Measurements from ENCODE around the gene SYNGR4.

- TF ChIP-seq CTCF (IDR thresholded peaks at IDR 0.05) (no peak), POLR2A (IDR thresholded peaks at IDR 0.05) (no peak)
Measured at GRCh38 chr19:48338253-48338755, 25.9 kb upstream of the SYNGR4 start.

Data from uterus (tissue), 2 donors.